GM19455 (cell line): ENCODE results near the gene FOXF1.

ENCODE experiments used
- ATAC-seq: cut with Tn5 transposase; IDR thresholded peaks from one replicate; pipeline ENCODE4 v1.9.1; 2021; ENCODE audit not compliant: unreplicated experiment

FOXF1 gene

GRCh38 chr16:86554917-86555703 lies 44.8 kb downstream of the FOXF1 start, which contains the start of gene MTHFSD:
TSS of gene MTHFSD (minus strand) at chr16:86555235. CDS start at chr16:86555184, 51 bp downstream.
- ATAC-seq, result peak; percentile 87

GRCh38 chr16:86555704-86556075 lies 45.4 kb downstream of the FOXF1 start:
- no peak for ATAC-seq

- no peak for ATAC-seq
Measured at GRCh38 chr16:86556576-86556975, 46.2 kb downstream of the FOXF1 start.

GRCh38 chr16:86557587-86557986 lies 47.3 kb downstream of the FOXF1 start:
- no peak for ATAC-seq

GRCh38 chr16:86558355-86559193 lies 48.2 kb downstream of the FOXF1 start:
- ATAC-seq, result no peak

GRCh38 chr16:86559802-86560305 lies 49.5 kb downstream of the FOXF1 start:
- ATAC-seq, result no peak

GRCh38 chr16:86562356-86562755 lies 52.0 kb downstream of the FOXF1 start:
- ATAC-seq, result no peak

- ATAC-seq, result no peak
Measured at GRCh38 chr16:86563469-86564345, 53.4 kb downstream of the FOXF1 start.
